Stimulated activated CD8-positive, alpha-beta memory T cell treated with anti-CD3 and anti-CD28 coated beads, Interleukin-15, amount 100 ng/mL, for 1 hour (primary cell): ENCODE data around the gene CCDC192.
"Not testable (repeated sequence)": the region's sequence is repeated elsewhere in the genome, so short reads cannot be mapped to it uniquely, and the experiment has no call there.

Source experiments
- DNase-seq: peaks from one replicate; pipeline ENCODE4 v3.0.0-alpha.2; 2020; ENCODE audit warnings: low read depth

The CCDC192 gene, protein sequence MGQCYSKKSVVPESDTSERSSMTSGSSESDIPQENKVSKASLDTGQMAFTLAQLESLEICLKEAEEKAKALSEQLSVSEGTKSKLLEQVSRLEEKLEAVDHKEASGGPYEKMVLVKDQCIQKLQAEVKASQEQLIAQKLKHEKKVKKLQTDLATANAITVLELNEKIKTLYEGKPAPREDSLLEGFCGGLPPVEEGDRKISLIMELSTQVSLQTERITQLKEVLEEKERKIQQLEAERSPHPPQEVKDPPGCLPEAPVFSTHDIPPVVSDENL

DNA sequence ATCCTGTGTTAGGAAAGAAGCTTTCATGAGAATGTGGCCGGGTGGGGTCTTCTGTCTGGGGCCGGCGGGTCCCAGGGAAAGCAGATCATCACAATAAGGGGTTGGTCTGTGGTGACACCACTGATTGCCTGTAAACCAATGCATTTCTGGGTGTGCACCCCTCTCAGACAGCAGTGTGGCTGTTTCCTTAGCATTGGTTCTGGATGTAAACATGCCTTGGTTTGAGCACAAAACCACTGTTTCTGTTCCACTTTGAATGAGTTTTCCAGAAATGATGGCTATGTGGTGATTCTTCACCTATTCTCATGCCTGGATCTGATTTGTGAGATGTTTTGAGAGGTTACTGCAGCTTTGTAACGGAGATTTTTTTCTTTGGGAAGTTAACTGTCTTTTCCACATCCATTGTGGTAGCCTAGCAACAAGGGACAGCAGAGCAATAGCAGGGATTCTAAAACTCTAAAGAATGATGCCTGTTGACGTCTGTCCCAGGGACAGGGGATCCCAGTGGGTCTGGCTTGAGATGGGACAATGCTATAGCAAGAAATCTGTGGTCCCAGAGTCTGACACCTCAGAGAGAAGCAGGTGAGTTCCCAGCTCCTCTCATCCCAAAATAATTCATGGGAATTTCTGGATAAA is at the start of gene CCDC192:
CCDC192 (plus strand) TSS at position 466 of the 636 bp plus-strand sequence; CDS start at position 521, 55 bp downstream.
- DNase-seq: no peak

DNA sequence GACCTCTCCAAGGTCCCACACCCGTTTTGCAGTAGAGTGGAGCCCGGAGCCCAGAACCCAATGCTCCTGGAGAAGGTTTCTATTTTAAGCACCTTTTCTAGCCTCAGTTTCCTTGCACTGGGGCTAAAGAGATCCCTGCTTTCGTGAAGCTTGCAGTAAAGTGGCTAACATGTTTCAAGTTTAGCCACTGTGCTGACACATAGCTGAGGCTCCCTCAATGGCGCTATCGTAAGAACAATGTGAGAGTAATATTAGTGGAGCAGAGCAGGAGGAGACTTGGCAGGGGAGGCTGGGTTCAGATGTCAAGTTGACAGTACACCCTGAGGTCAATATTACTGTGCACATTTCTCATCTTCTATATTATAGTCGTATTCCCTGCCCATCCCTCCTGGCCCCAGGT is 46.4 kb upstream of the CCDC192 start:
- no peak for DNase-seq

DNA sequence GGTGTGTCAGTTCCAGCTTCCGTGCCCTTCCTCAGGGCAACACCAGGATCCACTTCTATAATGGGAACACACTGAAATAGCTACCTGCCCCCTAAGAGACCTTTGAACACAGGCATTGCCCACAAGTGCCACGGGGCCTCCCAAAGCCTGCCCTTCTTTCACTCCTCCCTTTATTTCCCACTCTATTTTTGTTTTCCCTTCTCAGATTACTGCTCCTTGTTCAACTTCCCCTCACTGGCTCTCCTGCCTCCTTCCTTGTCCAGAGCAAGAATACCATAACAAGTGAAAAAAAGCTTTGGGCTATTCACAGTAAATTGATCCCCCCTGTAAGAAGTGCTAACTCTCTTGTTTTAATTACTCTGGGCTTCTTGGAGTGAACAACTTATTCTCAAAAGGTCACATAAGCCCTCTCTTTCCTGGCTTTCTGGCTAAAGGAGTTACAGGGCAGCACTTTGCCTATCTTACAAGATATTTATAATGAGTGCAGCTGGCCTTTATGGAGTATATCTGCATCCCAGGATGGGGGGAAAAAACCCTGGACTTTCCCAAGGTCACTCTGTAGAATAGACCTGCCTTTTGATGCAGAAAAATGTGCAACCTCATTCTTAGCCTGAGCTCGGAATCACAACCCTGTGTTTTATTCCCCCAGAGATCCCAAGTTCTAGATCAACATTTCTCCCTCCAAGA is 43.0 kb upstream of the CCDC192 start:
- DNase-seq: no peak

DNA sequence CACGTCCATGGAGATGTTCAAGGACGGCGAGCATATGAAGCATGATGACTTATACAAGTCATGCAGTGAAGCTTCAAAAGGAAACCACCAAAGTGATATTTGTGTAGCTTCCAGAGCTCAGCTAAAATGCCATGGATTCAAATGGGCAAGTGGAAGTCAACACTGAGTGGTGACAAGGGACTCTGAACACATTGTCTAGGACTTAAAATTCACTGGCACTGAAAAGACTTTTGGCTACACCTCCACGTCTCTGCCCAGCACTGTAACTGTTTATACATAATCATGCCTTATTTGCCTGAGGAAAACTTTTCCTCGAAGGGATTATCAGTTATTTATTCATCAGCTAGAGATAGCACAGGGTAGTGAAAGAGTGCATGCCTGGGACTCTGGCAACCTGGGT is 39.1 kb upstream of the CCDC192 start:
- no peak for DNase-seq

DNA sequence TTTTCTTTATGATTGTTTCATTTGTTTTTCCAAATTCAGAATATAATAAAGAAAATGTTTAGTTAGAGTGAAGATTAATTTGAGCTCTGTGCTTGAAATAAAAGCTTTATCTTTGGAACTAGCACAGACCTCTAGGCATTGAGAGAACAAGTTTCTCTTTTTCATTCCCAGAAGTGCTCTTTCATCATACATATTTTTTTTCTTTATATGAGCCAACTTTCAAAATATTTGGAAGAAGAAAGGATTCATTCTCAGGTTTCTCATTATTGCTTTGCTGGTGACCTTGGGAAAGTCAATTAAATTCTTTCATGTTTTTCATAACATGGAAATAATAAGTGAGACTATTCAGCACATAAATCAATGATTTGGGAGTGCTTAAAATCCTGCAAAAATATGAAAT is 37.5 kb upstream of the CCDC192 start:
- no peak for DNase-seq

DNA sequence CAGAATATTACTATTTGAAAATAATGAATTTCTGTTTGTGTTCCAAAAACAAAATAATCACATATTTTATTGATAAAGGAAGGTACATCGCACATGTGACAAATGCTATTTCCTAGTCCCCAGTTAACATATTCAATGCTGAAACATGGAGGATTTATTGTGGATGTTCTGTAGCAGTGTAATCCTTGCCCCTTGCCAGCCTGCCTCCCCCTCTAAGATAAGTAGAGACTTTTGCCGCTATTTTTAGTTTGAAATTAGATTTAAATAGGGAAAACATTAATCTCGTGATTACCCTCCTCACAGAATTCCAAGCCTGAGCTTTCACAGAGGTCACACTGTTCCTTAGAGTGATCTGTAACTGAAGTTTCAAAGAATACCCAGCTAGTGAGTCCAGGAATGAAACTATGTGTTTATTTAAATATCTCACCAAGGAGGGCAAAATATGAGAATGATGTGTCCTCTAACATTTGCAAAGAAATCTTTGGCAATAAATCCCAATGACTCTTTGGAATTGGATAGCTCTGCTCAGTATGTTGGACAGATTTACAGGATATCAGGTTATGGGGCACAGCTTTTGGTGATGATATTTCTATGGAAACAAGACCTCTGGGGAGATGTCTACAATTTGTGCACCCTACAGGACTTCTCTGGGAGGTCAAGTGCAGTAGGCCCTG is 37.0 kb upstream of the CCDC192 start:
- DNase-seq: no peak

DNA sequence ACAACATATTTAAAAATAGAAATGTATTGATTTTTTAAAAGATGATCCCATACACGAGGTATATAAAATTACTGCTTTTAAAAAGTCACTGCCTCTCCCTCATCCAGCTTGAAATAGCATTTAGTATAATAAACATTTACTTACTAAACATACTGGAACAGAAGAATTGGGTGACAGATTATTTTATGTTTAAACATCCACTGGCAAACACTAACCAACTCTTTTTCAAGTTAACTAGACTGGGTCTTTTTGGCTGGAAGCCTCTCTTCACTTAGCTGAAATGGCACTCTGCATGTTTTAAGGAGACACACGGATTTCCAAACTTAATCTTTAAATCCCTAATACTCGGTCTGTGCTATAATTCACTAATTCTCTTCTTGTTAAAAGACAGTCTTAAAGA is 35.3 kb upstream of the CCDC192 start:
- DNase-seq: no peak

DNA sequence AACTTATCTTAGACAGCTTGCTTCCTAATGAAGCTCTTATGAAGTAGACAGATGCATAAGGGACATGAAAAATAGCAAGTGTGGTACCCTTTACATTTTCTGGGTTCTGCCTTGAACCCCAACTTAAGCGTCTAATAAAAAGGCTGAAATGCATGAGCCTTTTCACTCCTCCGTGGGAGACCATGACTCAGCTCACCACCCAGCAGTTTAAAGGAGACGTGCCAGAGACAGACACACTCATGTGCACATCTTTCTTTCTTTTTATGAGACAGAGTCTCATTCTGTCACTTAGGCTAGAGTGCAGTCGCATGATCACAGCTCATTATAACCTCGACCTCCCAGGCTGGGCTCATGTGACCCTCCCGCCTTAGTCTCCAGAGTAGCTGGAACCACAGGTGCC is 32.0 kb upstream of the CCDC192 start:
- DNase-seq: no peak

DNA sequence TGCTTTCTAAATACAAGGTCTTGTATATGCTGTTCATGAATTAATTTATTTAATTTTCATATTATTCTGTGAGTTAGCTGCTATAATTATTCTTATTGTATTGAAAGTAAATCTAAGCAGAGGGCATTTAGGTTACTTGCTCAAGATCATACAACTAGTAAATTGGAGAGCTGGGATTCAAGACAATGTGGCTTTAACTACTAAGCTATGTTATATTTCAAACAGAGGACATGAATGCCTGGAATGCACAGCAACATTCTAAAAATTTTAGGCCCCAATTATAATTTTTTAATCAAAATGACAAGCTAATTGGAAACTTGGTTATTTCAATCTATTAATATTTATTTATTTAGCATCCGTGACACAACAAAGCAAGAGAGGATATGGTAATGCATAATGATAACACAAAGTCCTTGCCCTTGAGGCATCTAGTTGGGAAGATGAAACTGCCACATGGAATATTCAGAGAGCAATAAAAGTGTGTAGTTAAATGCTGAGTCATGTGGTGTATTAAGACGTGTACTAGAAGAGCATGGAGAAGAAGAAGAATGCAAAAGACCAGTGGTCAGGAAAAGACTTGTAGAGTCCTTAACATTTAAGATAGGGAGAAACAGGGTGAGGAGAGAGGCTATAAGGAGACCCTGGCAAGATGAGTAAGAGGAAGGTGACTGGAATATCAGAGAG is 29.9 kb upstream of the CCDC192 start:
- no peak for DNase-seq

DNA sequence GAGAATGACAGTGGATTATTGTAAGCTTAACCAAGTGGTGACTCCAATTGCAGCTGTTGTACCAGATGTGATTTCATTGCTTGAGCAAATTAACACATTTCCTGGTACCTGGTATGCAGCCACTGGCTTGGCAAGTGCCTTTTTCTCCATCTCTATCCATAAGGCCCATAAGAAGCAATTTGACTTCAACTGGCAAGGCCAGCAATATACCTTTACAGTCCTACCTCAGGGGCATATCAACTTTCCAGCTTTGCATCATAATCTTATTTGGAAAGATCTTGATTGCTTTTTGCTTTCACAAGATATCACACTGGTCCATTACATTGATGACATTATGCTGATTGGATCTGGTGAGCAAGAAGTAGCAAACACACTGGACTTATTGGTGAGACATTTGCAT is 26.2 kb upstream of the CCDC192 start:
- DNase-seq: not testable (repeated sequence)

DNA sequence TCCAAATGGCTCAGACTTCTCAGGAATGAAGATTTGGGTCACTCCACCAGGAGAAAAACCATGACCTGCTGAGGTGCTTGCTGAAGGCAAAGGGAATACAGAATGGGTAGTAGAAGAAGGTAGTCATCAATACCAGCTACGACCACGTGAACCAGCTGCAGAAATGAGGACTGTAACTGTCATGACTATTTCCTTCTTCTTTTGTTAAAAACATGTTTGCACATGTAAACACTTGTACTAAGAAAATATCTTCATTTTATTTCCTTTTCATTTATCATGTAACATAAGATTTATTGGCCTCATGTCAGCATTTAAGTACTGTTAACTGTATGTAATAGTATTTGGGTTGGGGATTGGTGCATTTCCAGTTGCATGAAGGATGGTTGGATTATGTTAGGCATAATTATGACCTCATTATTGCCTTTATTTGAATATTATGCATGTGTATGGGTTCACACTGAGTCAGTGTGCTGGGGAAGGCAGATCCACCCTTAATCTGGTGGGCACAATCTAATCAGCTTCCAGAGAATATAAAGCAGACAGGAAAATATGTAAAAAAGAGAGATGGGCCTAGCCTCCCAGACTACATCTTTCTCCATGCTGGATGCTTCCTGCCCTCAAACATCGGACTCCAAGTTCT is 23.4 kb upstream of the CCDC192 start:
- not testable (repeated sequence) for DNase-seq

DNA sequence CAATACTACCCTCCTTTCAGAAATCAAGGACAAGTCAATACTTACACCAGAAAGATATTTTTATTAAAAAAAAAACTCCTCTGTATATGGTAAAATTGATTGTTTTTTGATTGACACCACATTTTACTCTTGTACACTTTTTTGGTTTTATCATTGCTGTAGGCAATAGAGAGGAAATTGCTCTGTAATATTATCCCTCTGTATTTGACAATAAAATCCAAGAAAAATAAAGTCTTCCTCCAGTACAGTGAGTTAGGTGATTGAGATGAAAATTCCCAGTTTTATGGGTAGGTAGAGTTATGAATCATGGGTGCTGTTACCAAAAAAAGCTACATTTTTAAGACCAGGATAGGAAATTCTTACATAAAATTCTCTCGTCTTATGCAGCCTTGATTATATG is 22.6 kb upstream of the CCDC192 start:
- no peak for DNase-seq

DNA sequence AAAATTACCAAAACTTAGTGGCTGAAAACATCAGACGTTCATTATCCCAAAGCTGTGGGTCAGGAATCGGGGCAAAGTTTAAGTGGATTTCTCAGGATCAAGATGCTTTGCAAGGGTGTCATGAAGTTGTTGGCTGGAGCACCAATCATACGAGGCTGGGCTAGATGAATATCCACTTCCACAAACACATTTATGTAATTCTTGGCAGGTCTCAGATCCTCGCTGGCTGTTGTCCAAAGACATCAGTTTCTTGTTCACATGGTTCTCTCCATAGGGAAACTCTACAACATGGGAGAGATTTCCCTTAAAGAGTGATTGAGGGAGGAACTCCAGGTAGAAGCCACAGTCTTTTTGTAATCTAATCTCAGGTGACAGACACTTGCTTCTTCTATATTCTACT is 20.2 kb upstream of the CCDC192 start:
- no peak for DNase-seq

DNA sequence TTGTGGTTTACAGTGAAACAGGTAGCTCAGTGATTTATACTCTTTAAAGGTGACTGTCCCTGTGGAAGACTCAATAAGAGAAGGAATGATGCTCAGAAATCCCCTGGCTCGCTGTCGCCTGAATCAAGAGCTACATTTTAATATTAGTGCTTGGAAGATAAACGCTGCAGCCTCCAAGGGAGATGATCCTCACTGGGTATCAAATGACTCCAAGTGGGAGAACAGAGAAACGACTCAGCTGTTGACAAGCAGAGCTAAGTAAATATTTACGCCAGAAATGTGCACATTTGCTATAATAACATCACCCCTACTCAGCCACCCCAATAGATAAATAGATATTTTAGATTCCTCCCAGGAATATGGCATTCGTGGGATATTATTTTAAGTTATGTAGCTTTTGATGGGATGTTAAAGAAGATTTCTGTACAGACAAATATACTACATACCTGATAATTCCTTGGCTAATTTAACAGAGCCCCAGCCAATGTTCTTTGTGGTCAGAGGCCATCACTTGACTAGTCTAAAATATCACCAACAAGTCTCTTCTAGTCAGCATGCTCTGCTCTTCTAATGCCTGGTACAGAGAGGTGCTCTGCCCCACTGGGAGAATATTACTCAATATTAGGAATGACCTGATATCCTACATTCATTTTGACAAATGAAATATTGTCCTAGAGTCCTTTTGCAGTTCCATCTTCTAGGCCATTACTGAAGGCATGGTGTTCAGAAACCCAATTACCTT is 18.3 kb upstream of the CCDC192 start:
- no peak for DNase-seq

DNA sequence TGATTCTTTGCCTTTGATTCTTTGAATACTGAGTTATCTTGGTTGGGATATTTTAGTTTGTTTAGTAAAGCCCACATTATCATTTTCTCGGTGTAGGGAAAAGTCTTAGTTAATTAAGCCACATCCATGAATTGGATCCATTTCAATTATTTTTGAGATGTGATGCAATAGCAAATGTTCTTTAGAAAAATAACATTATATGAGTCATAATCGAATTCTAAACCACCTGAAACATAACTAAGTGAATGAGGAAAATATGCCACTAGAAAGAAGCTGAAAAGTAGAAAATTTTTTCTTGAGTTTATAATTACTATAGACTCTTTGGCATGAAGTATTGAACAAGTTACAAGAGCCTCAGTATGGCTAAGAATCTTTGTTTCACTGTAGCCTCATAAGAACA is 17.5 kb upstream of the CCDC192 start:
- no peak for DNase-seq

DNA sequence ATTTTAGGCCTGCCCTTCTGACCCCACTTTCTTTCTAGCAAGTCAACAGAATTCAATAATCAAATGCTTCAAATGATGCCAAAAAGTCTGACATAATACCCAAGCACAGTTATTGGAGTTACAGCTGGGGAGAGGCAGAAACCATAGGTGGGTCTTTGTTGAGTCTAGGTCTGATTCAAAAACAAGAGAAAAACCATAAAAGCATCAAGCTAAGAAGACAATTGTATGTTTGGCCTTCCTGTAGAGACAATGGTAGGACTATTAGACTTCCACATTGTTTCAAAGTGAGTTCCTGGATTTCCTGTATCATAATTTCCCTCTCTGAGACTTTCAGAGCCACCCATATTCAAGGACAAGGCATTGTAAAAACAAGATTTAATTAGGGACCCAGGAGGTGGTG is 16.8 kb upstream of the CCDC192 start:
- no peak for DNase-seq

DNA sequence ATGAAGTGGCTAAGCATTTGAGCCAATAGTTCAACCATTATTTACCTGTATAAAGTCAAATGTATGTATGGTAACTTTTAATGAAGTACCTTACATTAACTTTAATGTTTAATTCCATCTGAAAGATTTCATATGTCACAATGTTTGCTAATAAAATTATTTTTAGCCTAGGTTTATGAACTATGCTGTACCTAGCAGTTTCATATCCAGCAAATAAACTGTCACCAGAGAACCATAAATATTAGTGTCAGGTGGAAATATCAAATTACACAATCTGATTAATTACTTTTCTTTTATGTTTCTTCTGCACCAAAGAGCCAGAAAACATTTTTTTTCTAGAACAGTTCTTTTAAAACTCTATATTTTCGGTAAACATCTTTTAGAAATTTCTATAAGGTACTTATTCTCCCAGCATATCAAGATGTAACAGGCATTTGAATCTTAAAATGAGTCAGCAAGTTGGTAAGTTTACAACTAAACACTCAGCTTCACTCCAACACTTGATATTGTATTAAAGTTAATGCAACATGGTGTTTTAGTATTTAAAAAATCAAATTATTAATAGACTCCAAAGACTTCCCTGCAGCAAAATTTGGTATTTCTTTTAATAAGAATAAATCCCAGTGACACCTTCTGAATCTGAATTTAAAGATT is 8.5 kb upstream of the CCDC192 start:
- no peak for DNase-seq

DNA sequence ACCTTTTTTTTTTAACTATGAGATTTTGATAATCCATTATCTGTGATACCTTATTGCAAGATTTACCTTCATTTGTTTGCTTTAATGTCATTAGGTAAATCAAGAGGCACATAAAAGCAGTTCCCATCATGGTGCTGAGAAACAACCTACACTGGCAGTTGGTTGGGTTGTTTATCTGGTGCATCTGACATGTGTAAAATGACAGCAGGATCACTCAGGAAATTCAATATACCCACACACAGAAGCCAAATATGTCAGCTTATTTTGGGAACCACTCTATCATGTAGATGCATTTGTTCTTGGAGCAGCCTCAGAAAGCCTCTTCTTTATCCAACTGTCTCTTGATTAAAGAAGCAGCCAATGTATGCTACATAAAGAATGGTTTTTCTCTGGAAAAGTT is 7.8 kb upstream of the CCDC192 start:
- DNase-seq: no peak

DNA sequence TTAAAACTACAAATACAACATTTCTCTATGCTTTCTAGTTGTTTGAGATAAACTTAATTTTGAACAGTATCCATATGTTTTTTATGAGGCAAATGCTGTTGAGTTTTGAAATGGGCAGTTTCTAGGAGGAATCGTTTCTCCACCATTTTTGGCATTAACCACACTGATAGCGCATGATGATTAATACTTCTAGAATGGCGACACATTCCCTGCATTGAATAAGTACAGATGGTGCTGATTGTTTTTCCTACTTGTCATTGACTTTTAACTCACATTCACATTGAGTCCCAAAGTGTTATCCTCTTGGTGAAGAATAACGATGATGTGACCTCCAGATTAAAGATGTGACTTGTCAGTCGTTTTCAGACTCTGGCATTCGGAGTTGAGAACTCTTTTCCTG is 6.5 kb upstream of the CCDC192 start:
- DNase-seq: no peak

DNA sequence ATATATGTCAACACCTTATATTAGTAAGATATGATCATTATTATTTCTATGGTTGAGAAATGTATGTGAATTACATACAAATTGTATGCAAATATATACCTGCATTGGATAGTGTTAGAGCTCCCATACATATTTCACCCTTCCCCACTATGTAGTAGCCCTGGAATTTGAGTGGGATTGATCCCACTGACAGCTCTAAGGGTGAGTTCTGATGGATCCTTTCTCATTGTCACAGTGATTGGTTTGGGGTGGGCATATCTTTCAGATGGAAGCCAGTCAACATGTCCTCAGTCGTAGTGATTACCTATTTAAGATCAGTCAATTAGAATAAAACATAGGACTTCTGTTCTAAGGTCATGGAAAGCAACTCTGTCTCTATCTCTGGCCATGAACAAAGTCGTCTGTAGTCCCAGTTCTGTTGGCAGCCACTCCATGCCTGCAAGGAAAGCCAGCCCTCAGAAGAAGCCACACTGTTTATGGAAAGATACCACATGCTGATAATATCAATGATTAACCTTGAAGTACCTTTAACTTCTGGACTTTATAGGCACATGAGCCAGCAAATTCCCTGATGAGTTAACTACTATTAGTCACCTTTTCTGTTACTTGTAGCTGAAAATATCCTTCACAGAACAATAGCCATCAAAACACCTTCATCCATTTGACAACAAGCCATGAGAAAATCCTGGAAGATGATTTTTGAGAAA is 5.1 kb upstream of the CCDC192 start:
- no peak for DNase-seq
